Trophoblast cell (in vitro differentiated cells and primary cell): Measurements from ENCODE around the gene MYO16.

ENCODE experiments used
- DNase-seq, 2 donors: peaks; one replicate each; pipeline ENCODE4 v3.0.0-alpha.2; 2016
- H2AFZ ChIP-seq: 2 replicates; pipeline ENCODE4 v1.6.1; 2013; ENCODE audit warnings: low read length, moderate library complexity, mild to moderate bottlenecking; ENCODE audit not compliant: insufficient read depth, poor library complexity
- H2AK5ac ChIP-seq: 2 replicates; pipeline ENCODE4 v1.6.1; 2013; ENCODE audit warnings: mild to moderate bottlenecking, low read length
- H2BK120ac ChIP-seq: 2 replicates; pipeline ENCODE4 v1.6.1; 2013; ENCODE audit warnings: low read length, mild to moderate bottlenecking, moderate library complexity; ENCODE audit not compliant: insufficient read depth, poor library complexity
- H2BK12ac ChIP-seq: 2 replicates; pipeline ENCODE4 v1.6.1; 2013; ENCODE audit warnings: mild to moderate bottlenecking, low read length, moderate library complexity
- H2BK5ac ChIP-seq: 2 replicates; pipeline ENCODE4 v1.6.1; 2013; ENCODE audit warnings: low read length, low read depth, moderate library complexity, mild to moderate bottlenecking; ENCODE audit not compliant: poor library complexity
- H3K14ac ChIP-seq: 2 replicates; pipeline ENCODE4 v1.6.1; 2013; ENCODE audit warnings: mild to moderate bottlenecking, low read length
- H3K18ac ChIP-seq: 2 replicates; pipeline ENCODE4 v1.6.1; 2013; ENCODE audit warnings: mild to moderate bottlenecking, low read length
- H3K23ac ChIP-seq: 2 replicates; pipeline ENCODE4 v1.6.1; 2013; ENCODE audit warnings: low read length
- H3K27ac ChIP-seq: 2 replicates; pipeline ENCODE4 v1.5.1; 2013; ENCODE audit warnings: low read depth, mild to moderate bottlenecking, inconsistent platforms, low read length, moderate library complexity
- H3K27me3 ChIP-seq: 2 replicates; pipeline ENCODE4 v1.6.1; 2013; ENCODE audit warnings: inconsistent platforms, mild to moderate bottlenecking, low read length, moderate library complexity; ENCODE audit not compliant: insufficient read depth
- H3K36me3 ChIP-seq, 2 experiments: 1 replicate in 1 of 2; 2 replicates in 1 of 2; pipeline ENCODE4 v1.6.1; 2013; ENCODE audit warnings: low read length in 2 of 2, mild to moderate bottlenecking in 2 of 2, moderate library complexity in 1 of 2; ENCODE audit not compliant: insufficient read depth in 2 of 2, control insufficient read depth in 1 of 2
- H3K4ac ChIP-seq: 2 replicates; pipeline ENCODE4 v1.6.1; 2013; ENCODE audit warnings: low read depth, mild to moderate bottlenecking, low read length, moderate library complexity
- H3K4me1 ChIP-seq, 2 experiments: 1 replicate in 1 of 2; 2 replicates in 1 of 2; pipeline ENCODE4 v1.6.1; 2013; ENCODE audit warnings: low read length in 2 of 2, mild to moderate bottlenecking in 2 of 2, moderate library complexity in 1 of 2; ENCODE audit not compliant: insufficient read depth in 2 of 2, control insufficient read depth in 1 of 2
- H3K4me2 ChIP-seq: 2 replicates; pipeline ENCODE4 v1.6.1; 2013; ENCODE audit warnings: inconsistent platforms, mild to moderate bottlenecking, low read length, moderate library complexity
- H3K4me3 ChIP-seq: 2 replicates; pipeline ENCODE4 v1.5.1; 2013; ENCODE audit warnings: mild to moderate bottlenecking, low read depth, low read length, inconsistent platforms
- H3K79me1 ChIP-seq: one replicate; pipeline ENCODE4 v1.6.1; 2013; ENCODE audit warnings: low read length
- H3K79me2 ChIP-seq: 2 replicates; pipeline ENCODE4 v1.6.1; 2013; ENCODE audit warnings: low read length, mild to moderate bottlenecking; ENCODE audit not compliant: control insufficient read depth, insufficient read depth, poor library complexity
- H3K9ac ChIP-seq: 2 replicates; pipeline ENCODE4 v1.6.1; 2013; ENCODE audit warnings: mild to moderate bottlenecking, low read length
- H3K9me3 ChIP-seq: 2 replicates; pipeline ENCODE4 v1.6.1; 2013; ENCODE audit warnings: low read depth, mild to moderate bottlenecking, control low read depth, inconsistent platforms, low read length; ENCODE audit not compliant: insufficient read depth
- H4K12ac ChIP-seq: 2 replicates; pipeline ENCODE4 v1.6.1; 2013; ENCODE audit warnings: low read depth, mild to moderate bottlenecking, low read length, moderate library complexity
- H4K8ac ChIP-seq: 2 replicates; pipeline ENCODE4 v1.6.1; 2013; ENCODE audit warnings: low read depth, mild to moderate bottlenecking, low read length, moderate library complexity
- H4K91ac ChIP-seq: one replicate; pipeline ENCODE4 v1.6.1; 2013; ENCODE audit warnings: low read depth, mild to moderate bottlenecking, low read length, moderate library complexity
- WGBS: extraction: QIAGEN DNeasy Blood & Tissue Kit; methylation state at CpG from one replicate; pipeline ENCODE4 v1.1.7; 2013; ENCODE audit warnings: missing lambda C conversion rate; ENCODE audit not compliant: insufficient read length, insufficient coverage; ENCODE audit errors: extremely low coverage; 5-methylcytosine and 5-hydroxymethylcytosine counted together

The MYO16 gene

DNA sequence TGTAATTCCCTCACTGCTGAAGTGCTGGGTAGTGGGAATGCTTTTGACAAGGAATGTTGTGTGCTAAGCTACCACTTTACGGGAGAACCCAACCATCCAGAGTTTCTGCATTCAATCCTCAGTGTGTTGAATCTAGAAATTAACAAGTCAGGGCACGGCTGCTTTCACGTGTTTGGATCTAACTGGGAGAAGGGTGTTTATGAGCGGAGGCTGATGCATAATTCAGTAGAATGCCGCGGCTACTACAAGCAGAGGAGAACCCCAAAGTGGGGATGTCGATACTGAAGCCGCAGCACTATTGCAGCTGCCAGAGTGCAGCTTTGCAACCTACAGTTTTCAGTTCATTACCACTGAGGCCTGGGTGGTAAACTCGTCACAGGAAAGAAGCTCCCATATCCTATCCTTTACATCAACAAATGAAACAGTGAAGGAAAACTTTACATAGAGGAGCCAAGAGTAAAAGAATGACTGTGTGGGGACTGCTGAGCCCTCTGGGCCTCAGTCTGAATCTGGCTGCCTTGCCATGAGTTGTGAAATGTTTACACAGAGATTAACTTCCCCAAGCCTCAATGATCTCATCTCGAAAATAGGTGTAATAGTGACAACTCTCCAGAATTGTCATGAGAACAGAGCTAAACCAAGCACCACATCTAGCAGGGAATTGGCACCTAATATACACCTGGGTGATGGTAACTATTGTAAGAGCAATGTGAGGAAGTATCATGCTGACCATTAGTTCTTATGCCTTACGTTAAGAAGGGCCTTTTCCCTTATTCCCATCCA, 531.7 kb downstream of the MYO16 start:
- Histone ChIP-seq H4K8ac (no peak overlapping the region), H3K9me3 (no peaks in the 10 kb centered on the region), H3K4me2 (no peak overlapping the region), H3K4me1 (peaks cover 9 to 20% of the 10 kb centered on the region in 2 experiments), H2AFZ (no peak overlapping the region), H3K23ac (no peak overlapping the region), H4K91ac (no peak overlapping the region), H3K18ac (no peak overlapping the region), H3K79me1 (peaks cover 10% of the 10 kb centered on the region), H3K27me3 (no peaks in the 10 kb centered on the region), H2BK5ac (no peak overlapping the region), H3K27ac (no peak overlapping the region), H2BK12ac (no peak overlapping the region), H2BK120ac (no peak overlapping the region), H3K4me3 (no peak overlapping the region), H3K9ac (no peak overlapping the region), H3K36me3 (no peaks in the 10 kb centered on the region), H2AK5ac (no peak overlapping the region), H3K79me2 (peaks cover 2% of the 10 kb centered on the region), H4K12ac (no peak overlapping the region), H3K4ac (no peak overlapping the region), H3K14ac (no peak overlapping the region)
- WGBS = no CpG with 5 or more reads among the region's 11 CpGs
- DNase-seq = peak in 1 of 2 donors; percentile 82

DNA sequence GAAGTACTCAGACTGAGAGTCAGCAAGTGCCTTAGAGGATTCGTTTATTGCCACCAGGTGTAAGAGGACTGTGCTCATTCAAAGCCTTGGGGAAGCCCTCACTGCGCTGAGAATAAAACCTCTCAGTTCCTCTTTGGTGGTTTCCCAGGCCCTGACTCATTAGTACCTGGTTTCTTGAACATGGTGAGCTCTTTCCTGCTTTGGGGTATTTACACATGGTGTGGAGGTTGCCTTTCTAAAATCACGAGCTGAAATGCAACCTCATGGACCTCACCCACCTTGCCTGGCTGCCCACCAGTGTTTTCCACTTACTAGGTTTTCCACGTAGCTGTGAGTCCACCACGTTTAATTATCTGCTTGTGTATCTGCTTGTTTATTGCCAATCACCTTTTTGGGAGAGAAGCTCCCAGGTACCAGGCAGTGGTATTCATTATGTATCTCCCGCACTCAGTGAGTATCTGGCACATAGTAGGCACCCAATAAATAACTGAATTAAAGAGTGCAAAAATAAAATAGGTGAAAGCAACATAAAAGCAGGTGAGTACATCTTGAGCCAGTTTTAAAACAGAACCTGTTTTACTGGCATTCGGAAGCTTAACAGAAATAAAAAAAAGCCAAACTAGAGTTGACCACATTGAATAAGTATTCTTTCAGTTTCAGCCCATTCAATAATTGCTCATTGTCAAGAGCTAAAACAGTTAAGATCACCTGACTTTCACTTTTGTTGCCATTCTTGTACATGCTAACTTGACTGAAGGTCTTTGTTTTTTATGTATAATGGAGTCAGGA, 533.0 kb downstream of the MYO16 start:
- Histone ChIP-seq H3K27ac (no peak overlapping the region), H4K91ac (no peak overlapping the region), H4K8ac (no peak overlapping the region), H3K4ac (no peak overlapping the region), H3K4me2 (no peak overlapping the region), H3K36me3 (no peaks in the 10 kb centered on the region), H3K4me1 (peaks cover 2 to 10% of the 10 kb centered on the region in 2 experiments), H3K27me3 (no peaks in the 10 kb centered on the region), H2AFZ (no peak overlapping the region), H2AK5ac (no peak overlapping the region), H2BK120ac (no peak overlapping the region), H2BK12ac (no peak overlapping the region), H3K14ac (no peak overlapping the region), H3K9me3 (no peaks in the 10 kb centered on the region), H4K12ac (no peak overlapping the region), H3K79me2 (no peaks in the 10 kb centered on the region), H3K23ac (no peak overlapping the region), H3K18ac (no peak overlapping the region), H2BK5ac (no peak overlapping the region), H3K9ac (no peak overlapping the region), H3K79me1 (peaks cover 6% of the 10 kb centered on the region), H3K4me3 (no peak overlapping the region)
- no CpG with 5 or more reads among the region's 7 CpGs for WGBS
- peak in 1 of 2 donors; percentile 9 for DNase-seq

DNA sequence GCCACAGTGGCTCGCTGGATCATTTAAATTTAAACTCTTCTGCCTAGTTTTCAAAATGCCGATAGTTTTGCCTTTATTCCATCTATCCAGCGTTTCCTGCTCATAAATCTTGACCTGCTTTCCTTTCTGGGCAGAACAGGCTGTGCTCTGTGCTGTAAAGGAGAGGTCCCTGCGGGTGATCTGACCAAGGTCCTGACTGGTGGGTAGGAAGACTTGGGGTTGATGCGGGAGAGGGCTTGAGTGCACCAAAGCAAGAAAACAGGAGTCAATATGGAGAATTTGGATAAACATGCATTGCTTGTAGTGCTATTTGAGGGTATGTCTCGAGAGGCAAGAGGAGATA, 533.6 kb downstream of the MYO16 start:
- H3K79me1 ChIP-seq = peaks cover under 1% of the 10 kb centered on the region
- H3K9ac ChIP-seq = no peak overlapping the region
- no peaks in the 10 kb centered on the region for H3K36me3 ChIP-seq
- H2AFZ ChIP-seq = no peak overlapping the region
- no peak overlapping the region for H4K12ac ChIP-seq
- no peak overlapping the region for H3K4ac ChIP-seq
- peak in 1 of 2 donors; percentile 29 for DNase-seq
- H2BK120ac ChIP-seq = no peak overlapping the region
- H3K4me2 ChIP-seq = no peak overlapping the region
- H3K23ac ChIP-seq = no peak overlapping the region
- H3K4me1 ChIP-seq = peaks cover 0 to 5% of the 10 kb centered on the region in 2 experiments
- H3K27ac ChIP-seq = no peak overlapping the region
- no peaks in the 10 kb centered on the region for H3K79me2 ChIP-seq
- no peak overlapping the region for H3K14ac ChIP-seq
- H2BK5ac ChIP-seq = no peak overlapping the region
- no peaks in the 10 kb centered on the region for H3K27me3 ChIP-seq
- H4K8ac ChIP-seq = no peak overlapping the region
- no peak overlapping the region for H2BK12ac ChIP-seq
- no peak overlapping the region for H2AK5ac ChIP-seq
- H3K9me3 ChIP-seq = no peaks in the 10 kb centered on the region
- no CpG with 5 or more reads among the region's 6 CpGs for WGBS
- H4K91ac ChIP-seq = no peak overlapping the region
- no peak overlapping the region for H3K18ac ChIP-seq
- no peak overlapping the region for H3K4me3 ChIP-seq

DNA sequence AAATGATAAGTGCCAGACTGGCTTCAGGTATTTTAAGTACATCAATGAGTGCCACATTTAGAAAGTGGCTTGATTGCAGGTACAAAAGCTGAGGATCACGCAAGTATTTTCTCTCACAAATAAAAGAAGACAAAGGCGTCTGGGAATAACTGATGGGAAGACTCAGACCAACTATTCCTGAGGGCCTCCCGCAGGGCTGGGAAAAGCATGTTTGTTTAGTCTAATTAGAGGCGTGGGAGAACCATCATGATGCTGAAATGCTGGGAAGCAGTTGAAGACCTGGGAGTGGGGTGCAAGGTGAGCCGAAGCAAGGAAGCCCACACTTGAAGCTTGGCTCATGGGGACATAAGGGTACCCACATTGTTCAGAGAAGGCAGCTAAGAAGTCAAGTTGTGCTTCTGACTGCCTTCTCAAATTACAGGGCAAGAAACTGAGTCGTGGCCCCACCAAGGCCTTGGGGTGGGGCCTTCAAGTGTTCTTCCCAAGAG, 536.0 kb downstream of the MYO16 start:
- no peak overlapping the region for H2BK12ac ChIP-seq
- H3K79me1 ChIP-seq = no peaks in the 10 kb centered on the region
- no peak overlapping the region for H4K8ac ChIP-seq
- H3K4me2 ChIP-seq = no peak overlapping the region
- no CpG with 5 or more reads among the region's 6 CpGs for WGBS
- no peak overlapping the region for H2AFZ ChIP-seq
- H4K91ac ChIP-seq = no peak overlapping the region
- H2AK5ac ChIP-seq = no peak overlapping the region
- H3K36me3 ChIP-seq = no peaks in the 10 kb centered on the region
- H3K79me2 ChIP-seq = no peaks in the 10 kb centered on the region
- no peak overlapping the region for H2BK5ac ChIP-seq
- DNase-seq = no peak
- H3K23ac ChIP-seq = no peak overlapping the region
- H3K4me1 ChIP-seq = peaks cover 0 to 2% of the 10 kb centered on the region in 2 experiments
- no peak overlapping the region for H2BK120ac ChIP-seq
- no peak overlapping the region for H4K12ac ChIP-seq
- H3K18ac ChIP-seq = no peak overlapping the region
- H3K4ac ChIP-seq = no peak overlapping the region
- no peak overlapping the region for H3K9ac ChIP-seq
- H3K4me3 ChIP-seq = no peak overlapping the region
- H3K9me3 ChIP-seq = no peaks in the 10 kb centered on the region
- no peak overlapping the region for H3K14ac ChIP-seq
- H3K27me3 ChIP-seq = no peaks in the 10 kb centered on the region
- H3K27ac ChIP-seq = no peak overlapping the region
